ENCODE measurements around the gene ROBO1.

Gene ROBO1

DNA sequence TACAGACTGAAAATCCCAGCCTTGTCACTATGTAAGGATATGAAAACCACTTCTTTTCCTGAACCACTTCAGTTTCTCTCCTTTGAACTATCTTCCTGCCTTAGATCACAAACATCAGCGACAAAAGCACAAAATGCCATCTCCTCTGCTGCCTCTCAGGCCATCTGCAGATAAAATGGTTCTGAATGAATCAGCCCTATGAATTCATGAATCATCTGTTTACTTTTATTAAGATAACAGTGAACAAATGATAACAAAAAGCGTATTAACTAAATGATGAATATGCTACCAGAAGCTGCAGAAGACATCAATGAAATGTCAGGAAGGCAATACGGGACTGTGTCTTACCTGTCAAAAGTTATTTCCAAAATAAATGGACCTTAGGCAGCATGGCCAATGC, 928.1 kb downstream of the ROBO1 start:
- no peak for TF ChIP-seq POLR2A (IDR thresholded peaks at IDR 0.05; ENCODE audit: low read depth, low read length)
- FAIRE-seq (peak; percentile 52), DNase-seq (ENCODE audit: insufficient read length, low spot score) (no peak)

DNA sequence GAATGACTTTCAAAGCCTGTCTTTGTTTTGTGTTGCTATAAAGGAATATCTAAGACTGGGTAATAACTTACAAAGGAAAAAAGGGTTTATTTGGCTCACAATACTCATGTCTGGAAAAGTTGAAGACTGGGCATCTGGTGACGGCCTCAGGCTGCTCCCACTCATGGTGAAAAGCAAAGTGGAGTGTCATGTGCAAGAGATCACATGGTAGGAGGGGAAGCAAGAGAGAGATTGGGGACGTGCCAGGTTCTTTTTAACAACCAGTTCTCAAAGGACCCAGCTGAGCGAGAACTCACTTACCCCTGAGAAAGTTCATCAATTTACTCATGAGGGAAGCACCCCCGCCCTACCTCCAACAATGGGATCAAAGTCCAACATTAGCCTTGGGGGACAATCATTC, 929.4 kb downstream of the ROBO1 start:
- DNase-seq (ENCODE audit: insufficient read length, low spot score) (no peak), FAIRE-seq (no peak)
- no peak for TF ChIP-seq POLR2A (IDR thresholded peaks at IDR 0.05; ENCODE audit: low read depth, low read length)

DNA sequence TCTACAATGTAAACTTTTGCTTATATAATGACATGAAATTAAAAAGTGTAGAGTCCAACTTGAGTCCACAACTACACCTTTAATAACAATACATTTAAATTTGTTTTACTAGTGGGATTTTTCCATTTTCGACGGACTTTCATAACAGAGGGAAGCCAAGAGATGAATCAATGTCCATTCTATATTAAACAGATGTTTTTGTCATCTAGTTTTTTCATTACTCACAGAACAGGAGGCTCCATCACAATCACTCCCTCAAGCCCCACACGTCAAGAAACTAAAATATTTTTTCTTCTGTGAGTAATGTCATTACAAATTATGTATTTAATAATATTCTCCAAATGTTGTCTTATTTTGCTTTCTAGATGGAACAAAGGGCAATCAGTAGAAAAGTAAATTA, 932.9 kb downstream of the ROBO1 start:
- no peak for FAIRE-seq
- no peak for TF ChIP-seq POLR2A (IDR thresholded peaks at IDR 0.05; ENCODE audit: low read depth, low read length)
- DNase-seq (ENCODE audit: insufficient read length, low spot score) = no peak

- no peak for FAIRE-seq
- no peak for TF ChIP-seq POLR2A (IDR thresholded peaks at IDR 0.05; ENCODE audit: low read depth, low read length)
- no peak for DNase-seq (ENCODE audit: insufficient read length, low spot score)
Observed at GRCh38 chr3:78832785-78833204, 935.0 kb downstream of the ROBO1 start.

DNA sequence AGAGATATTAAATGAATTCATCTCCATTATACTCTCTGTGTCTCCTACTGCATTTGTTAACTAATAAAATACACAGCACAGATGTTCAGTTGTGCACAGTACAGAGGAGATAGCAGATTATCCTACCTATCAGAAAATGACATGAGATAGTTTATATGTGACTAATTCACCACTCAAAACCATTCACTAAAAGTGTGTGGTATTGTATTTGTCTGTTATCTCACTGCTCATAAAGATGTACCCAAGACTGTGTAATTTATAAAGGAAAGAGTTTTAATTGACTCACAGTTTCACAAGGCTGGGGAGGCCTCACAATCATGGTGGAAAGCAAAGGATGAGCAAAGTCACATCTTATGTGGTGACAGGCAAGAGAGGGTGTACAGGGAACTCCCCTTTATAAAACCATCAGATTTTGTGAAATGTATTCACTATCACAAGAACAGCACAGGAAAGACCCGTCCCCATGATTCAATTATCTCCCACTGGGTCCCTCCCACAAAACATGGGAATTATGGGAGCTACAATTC, 936.3 kb downstream of the ROBO1 start:
- FAIRE-seq (no peak), DNase-seq (ENCODE audit: insufficient read length, low spot score) (no peak)
- no peak for TF ChIP-seq POLR2A (IDR thresholded peaks at IDR 0.05; ENCODE audit: low read depth, low read length)

DNA sequence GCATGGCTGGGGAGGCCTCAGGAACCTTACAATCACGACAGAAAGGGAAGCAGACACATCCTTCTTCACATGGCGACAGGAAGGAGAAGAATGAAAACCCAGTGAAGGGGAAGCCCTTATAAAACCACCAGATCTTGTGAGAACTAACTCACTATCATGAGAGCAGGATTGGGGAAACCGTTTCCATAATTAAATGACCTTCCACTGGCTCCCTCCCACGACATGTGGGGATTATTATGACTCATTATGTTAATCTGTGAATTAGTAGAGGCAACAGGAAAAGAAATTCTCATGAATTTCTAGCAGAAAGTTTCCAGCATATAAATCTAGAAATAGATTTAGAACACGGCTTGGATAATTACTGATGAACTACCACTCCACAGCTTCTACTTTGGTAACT, 937.3 kb downstream of the ROBO1 start:
- no peak for TF ChIP-seq POLR2A (IDR thresholded peaks at IDR 0.05; ENCODE audit: low read depth, low read length)
- no peak for DNase-seq (ENCODE audit: insufficient read length, low spot score)
- FAIRE-seq = no peak

DNA sequence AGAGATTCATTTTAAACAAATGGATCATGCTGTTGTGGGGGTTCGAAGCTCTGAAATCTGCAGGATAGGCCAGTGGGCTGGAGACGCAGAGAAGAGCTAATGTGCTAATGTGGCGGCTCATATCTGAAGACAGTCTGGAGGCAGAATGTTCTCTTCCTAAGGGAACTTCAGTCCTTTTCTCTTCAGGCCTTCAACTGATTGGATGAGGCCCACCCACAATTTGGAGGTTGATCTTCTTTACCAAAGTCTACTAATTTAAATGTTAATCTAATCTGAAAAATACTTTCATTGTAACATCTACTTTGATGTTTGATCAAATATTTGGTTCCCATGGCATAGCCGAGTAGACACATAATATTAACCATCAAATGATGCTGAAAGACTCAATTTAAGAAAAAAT, 940.2 kb downstream of the ROBO1 start:
- FAIRE-seq (no peak), DNase-seq (ENCODE audit: insufficient read length, low spot score) (no peak)
- no peak for TF ChIP-seq POLR2A (IDR thresholded peaks at IDR 0.05; ENCODE audit: low read depth, low read length)

DNA sequence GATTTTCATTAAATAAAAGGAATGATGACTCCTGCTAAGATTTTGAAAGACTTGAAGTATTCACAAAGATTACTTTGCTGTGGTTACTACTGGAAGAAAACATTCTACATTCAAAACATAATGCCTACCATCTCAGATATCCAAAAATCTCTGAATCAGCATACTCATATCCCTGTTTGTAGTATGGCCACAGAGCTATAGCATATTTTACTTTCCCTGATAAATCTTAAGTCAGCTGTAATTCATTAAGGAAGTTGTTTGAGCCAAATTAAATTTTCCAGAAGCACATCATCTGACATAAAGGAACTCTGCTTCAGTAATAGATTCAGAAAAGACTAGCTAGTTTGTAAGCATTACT, 942.0 kb downstream of the ROBO1 start:
- no peak for DNase-seq (ENCODE audit: insufficient read length, low spot score)
- no peak for TF ChIP-seq POLR2A (IDR thresholded peaks at IDR 0.05; ENCODE audit: low read depth, low read length)
- no peak for FAIRE-seq

GRCh38 chr3:78825118-78825857, 942.5 kb downstream of the ROBO1 start:
- no peak for TF ChIP-seq POLR2A (IDR thresholded peaks at IDR 0.05; ENCODE audit: low read depth, low read length)
- FAIRE-seq (peak; percentile 57), DNase-seq (ENCODE audit: insufficient read length, low spot score) (no peak)

- FAIRE-seq (no peak), DNase-seq (ENCODE audit: insufficient read length, low spot score) (no peak)
- TF ChIP-seq POLR2A (IDR thresholded peaks at IDR 0.05; ENCODE audit: low read depth, low read length) = no peak
Observed at GRCh38 chr3:78823859-78824258, 943.9 kb downstream of the ROBO1 start.

- no peak for DNase-seq (ENCODE audit: insufficient read length, low spot score)
- FAIRE-seq = peak; percentile 43
- TF ChIP-seq POLR2A (IDR thresholded peaks at IDR 0.05; ENCODE audit: low read depth, low read length) = no peak
Observed at GRCh38 chr3:78823434-78823833, 944.4 kb downstream of the ROBO1 start.

- FAIRE-seq (no peak), DNase-seq (ENCODE audit: insufficient read length, low spot score) (no peak)
- TF ChIP-seq POLR2A (IDR thresholded peaks at IDR 0.05; ENCODE audit: low read depth, low read length) = no peak
Observed at GRCh38 chr3:78822726-78823125, 945.1 kb downstream of the ROBO1 start.

DNA sequence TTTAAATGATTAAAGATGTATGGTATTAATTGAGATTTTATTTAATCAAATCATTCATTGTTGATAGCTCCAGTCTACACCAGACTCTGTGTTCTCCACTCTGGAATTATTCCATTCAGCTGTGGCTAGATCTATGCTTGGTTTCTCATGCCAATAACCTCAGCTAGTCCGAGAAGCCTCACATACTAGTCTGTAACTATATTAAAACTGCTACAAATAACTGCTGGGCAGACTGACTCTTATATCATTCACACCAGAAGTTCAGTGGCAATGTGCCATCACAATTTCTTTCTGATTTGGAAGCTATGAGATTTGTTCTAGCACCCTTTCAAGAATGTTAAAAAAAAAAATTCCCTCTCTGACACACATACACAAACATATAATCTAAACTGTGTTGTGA, 947.3 kb downstream of the ROBO1 start:
- DNase-seq (ENCODE audit: insufficient read length, low spot score) (no peak), FAIRE-seq (peak; percentile 36)
- TF ChIP-seq POLR2A (IDR thresholded peaks at IDR 0.05; ENCODE audit: low read depth, low read length) = no peak

DNA sequence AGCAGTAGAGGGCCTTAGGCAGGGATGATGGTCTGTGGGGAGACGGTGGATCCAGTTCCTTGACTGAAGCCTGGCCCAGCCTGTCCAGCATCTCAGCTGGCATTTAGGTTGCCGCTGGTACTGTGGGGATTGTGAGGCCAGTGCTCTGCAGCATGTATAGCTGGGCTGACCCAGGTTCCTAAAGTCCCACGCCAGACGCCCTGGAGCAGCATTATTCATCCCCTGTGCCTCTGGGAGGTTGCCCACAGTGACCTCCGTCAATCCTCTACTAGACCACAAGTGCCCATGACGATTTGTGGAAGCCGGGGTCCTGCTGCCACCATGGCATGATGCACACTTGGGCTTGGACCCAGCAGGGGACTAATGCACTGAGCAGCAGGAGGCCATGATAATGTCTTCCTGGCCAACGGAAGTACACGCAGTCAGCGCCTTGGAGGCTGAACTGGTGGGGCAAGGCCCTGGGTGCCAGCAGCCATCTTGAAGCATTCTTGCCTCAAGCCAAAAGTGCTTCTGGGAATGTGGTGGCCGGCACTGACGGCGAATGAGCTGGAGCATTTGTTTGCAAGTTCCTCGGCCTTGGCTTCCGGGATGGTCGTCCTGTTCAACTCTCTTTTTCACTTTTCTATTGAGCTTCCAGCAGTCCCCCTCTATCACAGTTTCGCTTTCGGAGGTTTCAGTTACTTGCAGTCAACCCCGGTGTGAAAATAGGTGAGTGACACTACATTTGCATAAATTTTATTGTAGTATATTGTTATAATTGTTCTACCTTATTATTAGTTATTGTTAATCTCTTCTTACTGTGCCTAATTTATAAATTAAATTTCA, 949.4 kb downstream of the ROBO1 start:
- FAIRE-seq = peak; percentile 100
- TF ChIP-seq POLR2A (IDR thresholded peaks at IDR 0.05; ENCODE audit: low read depth, low read length) = no peak
- DNase-seq (ENCODE audit: insufficient read length, low spot score) = peak; percentile 45

Measured in H54 (cell line).